GM10266 (cell line): ENCODE data around the gene ZFYVE28.

ENCODE experiments used
- DNase-seq: peaks from one replicate; pipeline ENCODE4 v3.0.0; 2012; ENCODE audit errors: extremely low spot score
- TF ChIP-seq, protein P1 (sequence below): IDR thresholded peaks from 2 replicates; pipeline ENCODE4 v1.5.1; 2012; ENCODE audit warnings: mild to moderate bottlenecking, low read depth; ENCODE audit not compliant: control insufficient read depth, insufficient read depth; ENCODE audit errors: missing control alignments

Gene ZFYVE28

DNA sequence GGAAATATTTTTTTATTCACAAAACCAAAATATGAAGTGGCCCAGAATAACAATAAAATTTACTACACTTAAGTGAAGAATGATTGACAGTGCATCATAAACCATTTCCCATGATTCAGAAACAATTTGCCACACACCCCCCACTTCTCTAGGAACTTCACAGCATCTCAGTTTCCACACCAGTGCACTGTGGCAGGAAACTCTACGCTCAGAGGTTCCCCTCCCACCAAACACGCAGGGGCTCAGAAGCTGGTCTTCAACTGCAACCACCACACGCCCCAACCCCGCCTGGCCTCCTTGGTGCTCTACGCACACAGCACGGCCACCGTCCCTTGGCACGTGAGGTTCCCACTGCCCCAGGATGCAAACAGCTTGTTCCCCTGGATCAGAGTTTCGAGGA is 63.7 kb downstream of the ZFYVE28 start:
- no peak for DNase-seq
- TF ChIP-seq, protein P1, sequence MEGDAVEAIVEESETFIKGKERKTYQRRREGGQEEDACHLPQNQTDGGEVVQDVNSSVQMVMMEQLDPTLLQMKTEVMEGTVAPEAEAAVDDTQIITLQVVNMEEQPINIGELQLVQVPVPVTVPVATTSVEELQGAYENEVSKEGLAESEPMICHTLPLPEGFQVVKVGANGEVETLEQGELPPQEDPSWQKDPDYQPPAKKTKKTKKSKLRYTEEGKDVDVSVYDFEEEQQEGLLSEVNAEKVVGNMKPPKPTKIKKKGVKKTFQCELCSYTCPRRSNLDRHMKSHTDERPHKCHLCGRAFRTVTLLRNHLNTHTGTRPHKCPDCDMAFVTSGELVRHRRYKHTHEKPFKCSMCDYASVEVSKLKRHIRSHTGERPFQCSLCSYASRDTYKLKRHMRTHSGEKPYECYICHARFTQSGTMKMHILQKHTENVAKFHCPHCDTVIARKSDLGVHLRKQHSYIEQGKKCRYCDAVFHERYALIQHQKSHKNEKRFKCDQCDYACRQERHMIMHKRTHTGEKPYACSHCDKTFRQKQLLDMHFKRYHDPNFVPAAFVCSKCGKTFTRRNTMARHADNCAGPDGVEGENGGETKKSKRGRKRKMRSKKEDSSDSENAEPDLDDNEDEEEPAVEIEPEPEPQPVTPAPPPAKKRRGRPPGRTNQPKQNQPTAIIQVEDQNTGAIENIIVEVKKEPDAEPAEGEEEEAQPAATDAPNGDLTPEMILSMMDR, result no peak

GRCh38 chr4:2354118-2354517 is 64.3 kb downstream of the ZFYVE28 start:
- DNase-seq, result no peak
- TF ChIP-seq, protein P1, result peak; percentile 12

DNA sequence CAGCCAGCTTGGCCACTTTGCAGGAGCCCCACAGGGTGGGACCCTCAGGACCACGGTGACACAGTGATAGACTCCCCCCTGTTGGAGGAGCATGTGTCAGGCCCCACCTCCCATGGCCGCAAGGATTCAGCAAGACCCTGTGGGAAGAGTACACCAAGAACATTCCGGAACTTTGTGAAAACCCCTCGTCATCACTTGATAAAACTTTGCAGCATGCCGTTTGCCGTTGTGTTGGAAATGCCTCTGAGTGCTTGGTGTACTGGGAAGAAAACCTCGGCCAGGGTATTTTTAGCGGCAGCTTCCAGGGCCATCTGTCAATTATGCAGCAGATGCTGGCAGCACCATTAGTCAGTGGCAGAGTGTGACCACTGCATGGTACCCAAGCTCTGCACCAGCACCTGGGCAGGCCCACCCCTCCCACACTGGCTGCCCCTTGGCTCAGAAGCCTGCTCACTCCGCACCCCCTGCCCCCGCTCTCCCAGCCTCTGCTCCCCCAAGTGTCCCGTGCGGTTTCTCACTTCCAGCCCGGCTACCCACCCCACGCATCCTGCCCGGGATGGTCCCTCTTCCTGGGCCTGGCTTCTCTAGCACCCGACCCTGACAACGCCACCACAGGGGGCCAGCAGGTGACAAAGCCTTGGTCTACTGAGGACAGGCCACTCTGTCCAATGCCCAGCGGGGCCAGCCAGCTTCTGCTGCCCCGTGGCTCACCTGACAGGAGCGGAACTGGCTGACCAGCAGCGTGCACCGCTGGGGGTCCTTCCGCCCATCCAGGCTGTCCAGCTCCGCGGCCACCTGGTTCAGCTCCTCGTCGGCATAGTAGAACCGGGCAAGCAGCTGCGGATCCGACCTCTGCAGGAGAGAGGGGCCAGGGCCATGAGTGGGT is 65.0 kb downstream of the ZFYVE28 start:
- TF ChIP-seq, protein P1, result no peak
- no peak for DNase-seq

GRCh38 chr4:2352729-2353221 is 65.7 kb downstream of the ZFYVE28 start:
- DNase-seq, result no peak
- TF ChIP-seq, protein P1, result no peak

- no peak for DNase-seq
- TF ChIP-seq, protein P1, result no peak
Observed at GRCh38 chr4:2352171-2352570, 66.3 kb downstream of the ZFYVE28 start.

DNA sequence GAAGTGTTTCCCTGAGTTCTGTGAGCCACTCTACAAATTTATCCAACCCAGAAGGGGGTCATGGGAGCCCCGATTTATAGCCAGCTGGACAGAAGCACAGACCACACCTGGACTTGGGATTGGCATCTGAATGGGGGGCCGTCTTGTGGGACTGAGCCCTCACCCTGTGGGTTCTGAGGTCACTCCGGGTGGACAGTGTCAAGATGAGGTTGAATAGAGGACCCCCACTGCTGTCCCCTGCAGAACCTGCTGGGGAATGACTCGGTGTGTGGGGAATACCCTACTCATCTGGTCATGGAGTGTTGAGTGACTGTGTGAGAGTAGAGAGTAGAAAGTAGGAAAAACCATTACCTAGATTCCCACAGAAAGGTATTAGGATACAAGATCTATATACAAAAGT is 67.5 kb downstream of the ZFYVE28 start:
- TF ChIP-seq, protein P1, result no peak
- DNase-seq, result no peak

- TF ChIP-seq, protein P1, result no peak
- no peak for DNase-seq
Observed at GRCh38 chr4:2348786-2349185, 69.7 kb downstream of the ZFYVE28 start.
